NCI-H2029 (cell line): ENCODE measurements around the gene IVNS1ABP.
"Not testable (repeated sequence)": the region's sequence is repeated elsewhere in the genome, so short reads cannot be mapped to it uniquely, and the experiment has no call there.

Experiments used
- DNase-seq: peaks from one replicate; lab custom pipeline; 2025; lab: John Stamatoyannopoulos, UW

IVNS1ABP gene

DNA sequence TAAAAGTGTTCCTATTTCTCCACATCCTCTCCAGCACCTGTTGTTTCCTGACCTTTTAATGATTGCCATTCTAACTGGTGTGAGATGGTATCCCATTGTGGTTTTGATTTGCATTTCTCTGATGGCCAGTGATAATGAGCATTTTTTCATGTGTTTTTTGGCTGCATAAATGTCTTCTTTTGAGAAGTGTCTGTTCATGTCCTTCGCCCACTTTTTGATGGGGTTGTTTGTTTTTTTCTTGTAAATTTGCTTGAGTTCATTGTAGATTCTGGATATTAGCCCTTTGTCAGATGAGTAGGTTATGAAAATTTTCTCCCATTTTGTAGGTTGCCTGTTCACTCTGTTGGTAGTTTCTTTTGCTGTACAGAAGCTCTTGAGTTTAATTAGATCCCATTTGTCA lies 64.6 kb downstream of the IVNS1ABP start:
- DNase-seq, result not testable (repeated sequence)

DNA sequence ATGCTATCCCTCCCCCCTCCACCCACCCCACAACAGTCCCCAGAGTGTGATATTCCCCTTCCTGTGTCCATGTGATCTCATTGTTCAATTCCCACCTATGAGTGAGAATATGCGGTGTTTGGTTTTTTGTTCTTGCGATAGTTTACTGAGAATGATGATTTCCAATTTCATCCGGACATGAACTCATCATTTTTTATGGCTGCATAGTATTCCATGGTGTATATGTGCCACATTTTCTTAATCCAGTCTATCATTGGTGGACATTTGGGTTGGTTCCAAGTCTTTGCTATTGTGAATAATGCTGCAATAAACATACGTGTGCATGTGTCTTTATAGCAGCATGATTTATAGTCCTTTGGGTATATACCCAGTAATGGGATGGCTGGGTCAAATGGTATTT lies 65.1 kb downstream of the IVNS1ABP start:
- not testable (repeated sequence) for DNase-seq

GRCh38 chr1:185250063-185250462 lies 67.0 kb downstream of the IVNS1ABP start:
- no peak for DNase-seq

GRCh38 chr1:185249563-185249962 lies 67.5 kb downstream of the IVNS1ABP start:
- DNase-seq, result no peak
